Body of pancreas (tissue), 4 donors: ENCODE data around the gene MKNK2. TPM values are rescaled to one million over a fixed set of nuclear protein-coding genes. Genes with fewer than 3 reads are reported as not detected.
A peak's percentile ranks its signal among the peaks of the same experiment; 100 is the strongest.
"Not testable (repeated sequence)": the region's sequence is repeated elsewhere in the genome, so short reads cannot be mapped to it uniquely, and the experiment has no call there.

Source experiments
- ATAC-seq: fragments of 150-250 bp; one replicate; pipeline ENCODE4 v1.9.1; 2016
- DNase-seq, 4 donors: peaks; one replicate each; pipeline ENCODE4 v3.0.0-alpha.2; 2019
- H3K27ac ChIP-seq, 4 donors: fragments of 200-600 bp; sonication (generic); 1 replicate in 3 of 4; 2 replicates in 1 of 4; pipeline versions ENCODE4 v1.5.1 to v1.6.1; 2016 to 2019; ENCODE audit warnings: mild to moderate bottlenecking in 1 of 4, mixed read lengths in 1 of 4, moderate library complexity in 1 of 4
- H3K27me3 ChIP-seq, 2 donors: fragments of 200-600 bp; sonication (generic); one replicate each; pipeline ENCODE4 v1.6.0; 2016; ENCODE audit warnings: mild to moderate bottlenecking in 1 of 2
- H3K36me3 ChIP-seq, 2 donors: fragments of 200-600 bp; sonication (generic); replicated peaks in 1 of 2; 2 replicates each; pipeline ENCODE4 v1.5.1; 2016; ENCODE audit warnings: low read depth in 2 of 2; ENCODE audit not compliant: insufficient read depth in 1 of 2
- H3K4me1 ChIP-seq: fragments of 200-600 bp; sonication (generic); one replicate; pipeline ENCODE4 v1.6.0; 2016
- H3K4me3 ChIP-seq, 2 donors: fragments of 200-600 bp; sonication (generic); 1 replicate in 1 of 2; 2 replicates in 1 of 2; pipeline ENCODE4 v1.5.1; 2016 to 2019
- H3K9me3 ChIP-seq, 3 donors: fragments of 200-600 bp; sonication (generic); 1 replicate in 2 of 3; 2 replicates in 1 of 3; pipeline ENCODE4 v1.5.1; 2016
- POLR2A ChIP-seq, 3 donors: fragments of 450-650 bp; IDR thresholded peaks; one replicate each; pipeline ENCODE4 v1.6.1; 2016; ENCODE audit warnings: antibody characterized with exemption in 3 of 3, mild to moderate bottlenecking in 2 of 3
- WGBS, 2 donors: methylation state at CpG; one replicate each; pipeline ENCODE4 v1.1.5; 2017; 5-methylcytosine and 5-hydroxymethylcytosine counted together
- intact Hi-C: fragments of 100-400 bp; cut with DNase I; formaldehyde crosslinking; loops from one replicate; pipeline ENCODE4 v1.15.1; 2023
- total RNA-seq, 2 donors: library from RNA; depleted of rRNA; stranded (reverse); fragments of >200 nt; gene quantifications; one replicate each; pipeline ENCODE4 v1.1.0, GENCODE V29; 2016
- TF ChIP-seq, protein P1 (sequence below), 7 experiments: fragments of 450-650 bp in 4 of 7; fragments of 200-600 bp in 3 of 7; sonication (generic) in 3 of 7; IDR thresholded peaks; one replicate each; pipeline ENCODE4 v1.5.1; 2016 to 2019; ENCODE audit warnings: antibody characterized with exemption in 7 of 7

Gene MKNK2
- total RNA-seq, 2 donors from 2014 or later = 180 to 273 TPM

DNA sequence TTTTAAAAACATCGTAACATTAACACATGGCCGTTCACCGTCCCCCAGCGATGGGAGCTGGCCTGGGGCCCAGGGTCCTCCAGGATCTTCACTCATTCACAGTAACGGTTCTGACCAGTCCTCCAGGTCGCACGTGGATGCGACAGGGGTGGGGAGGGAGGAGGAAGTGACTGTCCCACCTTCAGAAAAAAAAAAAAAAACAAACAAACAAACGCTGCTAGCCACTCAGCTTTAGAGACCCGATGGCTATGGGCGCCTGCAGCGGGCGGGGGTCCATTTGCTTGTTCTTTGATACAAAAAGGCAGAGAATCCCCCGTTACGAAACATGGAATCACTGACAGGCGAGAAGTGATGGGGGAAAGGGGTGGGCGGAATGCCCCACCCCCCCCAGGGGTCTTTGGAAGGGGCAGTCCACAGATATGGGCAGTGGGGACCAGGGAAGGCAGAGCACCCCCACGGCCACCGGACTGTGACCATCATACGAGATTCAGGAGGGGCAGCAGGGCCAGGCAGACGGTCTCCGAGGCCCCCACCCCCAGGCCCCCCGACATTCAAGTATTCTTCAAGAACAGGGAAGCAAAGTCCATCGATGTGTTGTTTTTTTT, 13.3 kb downstream of the MKNK2 start:
- Histone ChIP-seq H3K4me1 (peaks cover 52% of the 10 kb centered on the region), H3K27me3 (no peaks in the 10 kb centered on the region), H3K9me3 (peaks cover 0 to 8% (median 0%) of the 10 kb centered on the region in 3 donors), H3K36me3 (peaks cover 8 to 18% of the 10 kb centered on the region in 2 donors), H3K27ac (peak overlapping the region in 1 of 4 donors; percentile 28), H3K4me3 (no peak overlapping the region)
- DNase-seq = no peak
- TF ChIP-seq, protein P1, sequence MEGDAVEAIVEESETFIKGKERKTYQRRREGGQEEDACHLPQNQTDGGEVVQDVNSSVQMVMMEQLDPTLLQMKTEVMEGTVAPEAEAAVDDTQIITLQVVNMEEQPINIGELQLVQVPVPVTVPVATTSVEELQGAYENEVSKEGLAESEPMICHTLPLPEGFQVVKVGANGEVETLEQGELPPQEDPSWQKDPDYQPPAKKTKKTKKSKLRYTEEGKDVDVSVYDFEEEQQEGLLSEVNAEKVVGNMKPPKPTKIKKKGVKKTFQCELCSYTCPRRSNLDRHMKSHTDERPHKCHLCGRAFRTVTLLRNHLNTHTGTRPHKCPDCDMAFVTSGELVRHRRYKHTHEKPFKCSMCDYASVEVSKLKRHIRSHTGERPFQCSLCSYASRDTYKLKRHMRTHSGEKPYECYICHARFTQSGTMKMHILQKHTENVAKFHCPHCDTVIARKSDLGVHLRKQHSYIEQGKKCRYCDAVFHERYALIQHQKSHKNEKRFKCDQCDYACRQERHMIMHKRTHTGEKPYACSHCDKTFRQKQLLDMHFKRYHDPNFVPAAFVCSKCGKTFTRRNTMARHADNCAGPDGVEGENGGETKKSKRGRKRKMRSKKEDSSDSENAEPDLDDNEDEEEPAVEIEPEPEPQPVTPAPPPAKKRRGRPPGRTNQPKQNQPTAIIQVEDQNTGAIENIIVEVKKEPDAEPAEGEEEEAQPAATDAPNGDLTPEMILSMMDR (IDR thresholded peaks at IDR 0.05) = no peak
- WGBS, 2 donors = 81 to 83% methylated on average over 22 to 24 of the region's 24 CpGs
- intact Hi-C loops = no loop called here
- ATAC-seq = no peak

DNA sequence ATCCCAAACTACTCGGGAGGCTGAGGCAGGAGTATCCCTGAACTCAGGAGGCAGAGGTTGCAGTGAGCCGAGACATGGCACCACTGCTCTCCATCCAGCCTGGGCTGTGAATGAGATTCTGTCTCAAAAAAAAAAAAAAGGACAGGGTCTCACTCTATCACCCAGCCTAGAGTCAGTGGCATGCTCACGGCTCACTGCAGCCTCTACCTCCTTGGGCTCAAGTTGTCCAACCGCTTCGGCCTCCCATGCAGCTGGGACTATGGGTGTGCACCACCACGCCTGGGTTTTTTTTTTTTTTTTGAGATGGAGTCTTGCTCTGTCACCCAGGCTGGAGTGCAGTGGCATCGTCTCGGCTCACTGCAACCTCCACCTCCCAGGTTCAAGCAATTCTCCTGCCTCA, 14.6 kb downstream of the MKNK2 start:
- intact Hi-C loops = no loop called here
- Histone ChIP-seq H3K4me3 (no peak overlapping the region), H3K4me1 (peaks cover 54% of the 10 kb centered on the region), H3K27me3 (no peaks in the 10 kb centered on the region), H3K9me3 (peaks cover 0 to 8% (median 0%) of the 10 kb centered on the region in 3 donors), H3K36me3 (peaks cover 8 to 18% of the 10 kb centered on the region in 2 donors), H3K27ac (no peak overlapping the region)
- 81 to 84% methylated on average over 8 of the region's 8 CpGs for WGBS, 2 donors
- TF ChIP-seq, protein P1 (IDR thresholded peaks at IDR 0.05) = no peak
- no peak for TF ChIP-seq POLR2A (IDR thresholded peaks at IDR 0.05)
- DNase-seq = peak in 1 of 4 donors; percentile 20
- ATAC-seq = no peak

DNA sequence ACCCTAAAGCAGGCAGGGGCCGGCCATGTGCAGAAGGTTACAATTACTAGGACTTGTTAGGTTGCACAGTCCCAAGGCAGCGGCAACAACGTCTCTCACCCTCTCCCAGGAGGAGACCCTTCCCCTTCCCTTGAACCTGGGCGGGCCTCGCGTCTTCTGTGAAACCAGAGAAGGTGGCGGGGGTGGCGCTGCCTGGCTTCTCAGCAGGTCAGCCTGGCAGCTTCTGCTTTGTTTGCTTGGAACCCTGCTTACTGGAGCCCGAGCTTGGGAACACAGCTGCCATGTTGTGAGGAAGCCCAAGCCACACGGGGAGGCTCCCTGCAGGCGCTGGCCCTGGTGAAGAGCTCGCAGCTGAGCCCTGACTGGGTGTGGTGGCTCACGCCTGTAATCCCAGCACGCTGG, 15.5 kb downstream of the MKNK2 start:
- peak overlapping the region in 1 of 4 donors; percentile 58 for H3K27ac ChIP-seq
- no peak for ATAC-seq
- TF ChIP-seq, protein P1 (IDR thresholded peaks at IDR 0.05) = no peak
- no peak for TF ChIP-seq POLR2A (IDR thresholded peaks at IDR 0.05)

DNA sequence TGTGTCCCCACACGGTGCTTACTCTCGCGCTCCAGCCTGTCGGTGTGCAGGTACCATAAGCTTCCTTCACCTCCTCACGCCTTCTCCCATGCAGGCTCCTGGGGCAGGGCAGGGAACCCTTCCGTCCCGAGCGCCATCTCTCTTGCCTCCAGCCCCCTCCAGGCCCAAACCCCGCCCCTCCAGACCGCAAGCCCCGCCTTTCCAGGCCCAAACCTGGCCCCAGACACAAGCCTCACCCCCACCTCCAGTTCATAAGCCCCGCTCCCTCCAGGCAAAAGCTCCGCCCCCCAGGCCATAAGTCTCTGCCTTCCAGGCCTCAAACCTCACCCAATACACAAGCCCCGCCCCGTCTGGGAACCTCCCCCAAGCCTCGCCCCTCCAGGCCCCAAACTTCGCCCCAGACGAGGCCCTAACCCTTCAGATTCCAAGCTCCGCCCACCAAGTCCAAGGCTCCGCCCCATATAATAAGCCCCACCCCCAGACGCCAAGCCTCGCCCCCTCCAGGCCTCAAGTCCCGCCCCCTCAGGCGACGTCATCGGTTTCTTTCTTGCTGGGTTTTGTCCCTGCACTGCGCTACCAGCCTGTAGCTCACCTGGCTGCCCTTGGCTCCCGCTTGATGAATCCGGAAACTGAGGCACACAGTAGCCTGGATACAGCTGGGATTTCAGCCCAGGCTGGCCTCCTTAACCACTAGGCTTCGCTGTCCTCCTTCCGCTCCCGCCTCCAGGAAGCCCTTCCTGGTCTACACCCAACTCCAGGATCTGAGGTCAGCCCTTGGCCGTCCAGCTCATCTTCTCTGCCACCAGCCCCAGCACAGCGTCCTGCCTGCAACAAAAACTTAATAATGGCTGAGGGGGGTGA, 16.1 kb downstream of the MKNK2 start:
- intact Hi-C loops = no loop called here

More for the DNA sequence above, 15.5 kb downstream of the MKNK2 start:
- Histone ChIP-seq H3K36me3 (peaks cover 4 to 15% of the 10 kb centered on the region in 2 donors), H3K4me3 (no peak overlapping the region), H3K9me3 (peaks cover 0 to 8% (median 0%) of the 10 kb centered on the region in 3 donors), H3K4me1 (peaks cover 52% of the 10 kb centered on the region), H3K27me3 (no peaks in the 10 kb centered on the region)
- WGBS, 2 donors = 52 to 74% methylated on average over 6 to 13 of the region's 14 CpGs
- intact Hi-C loops = no loop called here
- DNase-seq = no peak

DNA sequence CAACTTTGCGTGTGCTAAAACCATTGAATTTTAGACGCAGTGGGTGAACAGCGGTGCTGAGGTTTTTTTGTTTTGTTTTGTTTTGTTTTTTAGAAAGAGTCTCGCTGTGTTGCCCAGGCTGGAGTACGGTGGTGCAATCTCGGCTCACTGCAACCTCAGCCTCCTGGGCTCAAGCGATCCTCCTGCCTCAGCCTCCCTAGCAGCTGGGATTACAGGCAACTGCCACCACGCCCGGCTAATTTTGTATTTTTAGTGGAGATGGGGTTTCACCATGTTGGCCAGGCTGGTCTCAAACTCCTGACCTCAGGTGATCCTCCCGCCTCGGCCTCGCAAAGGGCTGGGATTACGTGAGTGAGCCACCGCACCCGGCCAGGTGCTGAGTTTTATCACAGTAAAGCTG, 16.8 kb downstream of the MKNK2 start:
- DNase-seq, H3K27me3 ChIP-seq, intact Hi-C loops, H3K4me3 ChIP-seq, H3K36me3 ChIP-seq, H3K9me3 ChIP-seq, ATAC-seq: not testable (repeated sequence)
- peaks cover 43% of the 10 kb centered on the region for H3K4me1 ChIP-seq
- peak overlapping the region in 3 of 4 donors; percentile 31 to 98 (median 58) for H3K27ac ChIP-seq
- WGBS, 2 donors = 71 to 98% methylated on average over 7 to 15 of the region's 15 CpGs

More for the DNA sequence above, 16.1 kb downstream of the MKNK2 start:
- peak; percentile 54 to 67 (median 64) for DNase-seq
- Histone ChIP-seq H3K27ac (peak overlapping the region in 3 of 4 donors; percentile 31 to 98 (median 58)), H3K36me3 (peaks cover 0 to 9% of the 10 kb centered on the region in 2 donors), H3K4me1 (peaks cover 46% of the 10 kb centered on the region), H3K9me3 (peaks cover 0 to 8% (median 0%) of the 10 kb centered on the region in 3 donors), H3K4me3 (no peak overlapping the region), H3K27me3 (no peaks in the 10 kb centered on the region)
- TF ChIP-seq, protein P1 (IDR thresholded peaks at IDR 0.05) = no peak
- no peak for TF ChIP-seq POLR2A (IDR thresholded peaks at IDR 0.05)
- 48 to 53% methylated on average over 31 to 33 of the region's 34 CpGs for WGBS, 2 donors
- ATAC-seq = no peak
